SH-SY5Y (cell line): ENCODE data around the gene KCNK10.

Source experiments
- GATA2 ChIP-seq: IDR thresholded peaks from 2 replicates; pipeline ENCODE4 v1.6.1; 2011; ENCODE audit warnings: mild to moderate bottlenecking, low read depth, low read length
- GATA3 ChIP-seq: IDR thresholded peaks from 2 replicates; pipeline ENCODE4 v1.6.1; 2011; ENCODE audit warnings: low read depth, mild to moderate bottlenecking, low read length, moderate library complexity

- no peak for TF ChIP-seq GATA2
- no peak for TF ChIP-seq GATA3
These were observed 1.4 kb upstream of the KCNK10 start for GRCh38 chr14:88324491-88324890.
